Lung (tissue), 12 donors: ENCODE results near the gene ZNF823. TPM values are rescaled to one million over a fixed set of nuclear protein-coding genes. Genes with fewer than 3 reads are reported as not detected.
A peak's percentile ranks its signal among the peaks of the same experiment; 100 is the strongest.

Source experiments
- ATAC-seq: fragments of 200-7000 bp; cut with Tn5 transposase; one replicate; pipeline ENCODE4 v1.9.1; 2020; ENCODE audit warnings: moderate number of reproducible peaks; ENCODE audit not compliant: insufficient read depth, low FRiP score
- DNase-seq, 3 donors: peaks; one replicate each; pipeline ENCODE4 v3.0.0-alpha.2; 2013 to 2017
- H3K27ac ChIP-seq, 2 donors: one replicate each; pipeline ENCODE4 v1.5.1; 2013; ENCODE audit warnings: mild to moderate bottlenecking in 2 of 2, moderate library complexity in 2 of 2, control low read depth in 1 of 2, inconsistent platforms in 1 of 2, low read depth in 1 of 2, low read length in 1 of 2
- H3K27me3 ChIP-seq, 3 donors: one replicate each; pipeline ENCODE4 v1.5.1; 2013; ENCODE audit warnings: low read length in 2 of 3; ENCODE audit not compliant: control insufficient read depth in 3 of 3, insufficient read depth in 3 of 3
- H3K36me3 ChIP-seq, 4 donors: one replicate each; pipeline ENCODE4 v1.5.1; 2013; ENCODE audit warnings: low read length in 4 of 4, mild to moderate bottlenecking in 1 of 4, moderate library complexity in 1 of 4; ENCODE audit not compliant: control insufficient read depth in 4 of 4, insufficient read depth in 4 of 4
- H3K4me1 ChIP-seq, 5 donors: one replicate each; pipeline ENCODE4 v1.5.1; 2013; ENCODE audit warnings: low read length in 5 of 5, mild to moderate bottlenecking in 2 of 5, moderate library complexity in 1 of 5; ENCODE audit not compliant: control insufficient read depth in 5 of 5, insufficient read depth in 5 of 5
- H3K4me3 ChIP-seq: one replicate; pipeline ENCODE4 v1.5.1; 2013; ENCODE audit warnings: mild to moderate bottlenecking, control low read depth, moderate library complexity
- H3K9ac ChIP-seq, 2 donors: one replicate each; pipeline ENCODE4 v1.5.1; 2013; ENCODE audit warnings: low read length in 2 of 2, control low read depth in 1 of 2; ENCODE audit not compliant: insufficient read depth in 1 of 2
- H3K9me3 ChIP-seq, 4 donors: one replicate each; pipeline ENCODE4 v1.5.1; 2013; ENCODE audit warnings: low read length in 3 of 4, mild to moderate bottlenecking in 1 of 4, moderate library complexity in 1 of 4; ENCODE audit not compliant: control insufficient read depth in 4 of 4, insufficient read depth in 3 of 4
- CTCF ChIP-seq: IDR thresholded peaks from 2 replicates; pipeline ENCODE4 v1.5.1; 2012; ENCODE audit warnings: mild to moderate bottlenecking; ENCODE audit errors: control extremely low read depth, extremely low read depth
- WGBS, 2 donors: extraction: QIAGEN DNeasy Blood & Tissue Kit; methylation state at CpG; one replicate each; pipeline ENCODE4 v1.1.7; 2013; 5-methylcytosine and 5-hydroxymethylcytosine counted together
- polyA plus RNA-seq, 2 donors: library from polyadenylated mRNA; stranded (reverse); fragments of 200-250 nt; gene quantifications; one replicate each; pipeline ENCODE4 v1.2.1, GENCODE V29; 2013
- total RNA-seq, 2 donors: library from RNA; depleted of rRNA in 1 of 2; stranded (reverse); fragments of >200 nt in 1 of 2; gene quantifications; one replicate each; pipeline ENCODE4 v1.2.1, GENCODE V29; 2014 to 2021
- donor health status: control.
- donor health status: control.
- donor health status: Bipolar disorder and iron deficiency.
- donor health status: healthy.
- donor health status: DM: yes; HTN: yes; CAD: no.

Gene ZNF823
- total and polyA plus RNA-seq, 4 donors, result 2.4 to 13.1 (median 4.9) TPM

- H3K27ac ChIP-seq, result no peak overlapping the region
- H3K4me1 ChIP-seq, result peaks cover 0 to 14% (median 5%) of the 10 kb centered on the region in 5 donors
- peaks cover 0 to 4% (median 0%) of the 10 kb centered on the region in 4 donors for H3K36me3 ChIP-seq
- no peak for TF ChIP-seq CTCF
- H3K9me3 ChIP-seq, result peaks cover 0 to 9% (median 8%) of the 10 kb centered on the region in 4 donors
- ATAC-seq, result no peak
- no peaks in the 10 kb centered on the region for H3K27me3 ChIP-seq
- WGBS, 2 donors, result 83 to 91% methylated on average over 4 of the region's 4 CpGs
- DNase-seq, result no peak
- no peak overlapping the region for H3K4me3 ChIP-seq
- no peak overlapping the region for H3K9ac ChIP-seq
Measured at GRCh38 chr19:11769995-11770394, 31.2 kb upstream of the ZNF823 start.

GRCh38 chr19:11767633-11768133 lies 28.9 kb upstream of the ZNF823 start:
- Histone ChIP-seq H3K9ac (peak overlapping the region; percentile 69 to 90), H3K4me3 (peak overlapping the region; percentile 78), H3K9me3 (peaks cover 0 to 9% (median 7%) of the 10 kb centered on the region in 4 donors), H3K27me3 (no peaks in the 10 kb centered on the region), H3K27ac (peak overlapping the region; percentile 93 to 95), H3K4me1 (peaks cover 0 to 14% (median 5%) of the 10 kb centered on the region in 5 donors), H3K36me3 (peaks cover 0 to 4% (median 0%) of the 10 kb centered on the region in 4 donors)
- DNase-seq (peak; percentile 55 to 60 (median 59)), ATAC-seq (no peak)
- WGBS, 2 donors, result 2 to 3% methylated on average over 20 of the region's 20 CpGs
- TF ChIP-seq CTCF, result no peak

GRCh38 chr19:11766597-11767591 lies 28.1 kb upstream of the ZNF823 start, which contains the start of gene ZNF441:
TSS of gene ZNF441 (plus strand) at chr19:11767000. CDS start at chr19:11767194, 194 bp downstream.
- WGBS, 2 donors, result 0% methylated on average over 41 to 61 of the region's 61 CpGs
- peak; percentile 97 to 98 (median 98) for DNase-seq

More at GRCh38 chr19:11766597-11767591, 28.1 kb upstream of the ZNF823 start, which contains the start of gene ZNF441:
- peaks cover 0 to 9% (median 3%) of the 10 kb centered on the region in 4 donors for H3K9me3 ChIP-seq
- peaks cover 0 to 4% (median 0%) of the 10 kb centered on the region in 4 donors for H3K36me3 ChIP-seq
- no peak for TF ChIP-seq CTCF
- H3K27ac ChIP-seq, result peak within 1 kb of the TSS; percentile 93 to 95
- peak within 1 kb of the TSS; percentile 78 for H3K4me3 ChIP-seq
- peak; percentile 97 for ATAC-seq
- peak within 1 kb of the TSS; percentile 84 to 90 for H3K9ac ChIP-seq
- no peaks in the 10 kb centered on the region for H3K27me3 ChIP-seq
- peaks cover 0 to 14% (median 5%) of the 10 kb centered on the region in 5 donors for H3K4me1 ChIP-seq
